HG03280 (cell line): Measurements from ENCODE around the gene PSORS1C2.

Source experiments
- ATAC-seq: cut with Tn5 transposase; IDR thresholded peaks from one replicate; pipeline ENCODE4 v1.9.1; 2021; ENCODE audit warnings: mild to moderate bottlenecking, moderate library complexity; ENCODE audit not compliant: unreplicated experiment

Gene PSORS1C2

GRCh38 chr6:31143148-31143547 lies 4.3 kb upstream of the PSORS1C2 start:
- no peak for ATAC-seq

GRCh38 chr6:31142361-31142761 lies 3.5 kb upstream of the PSORS1C2 start:
- ATAC-seq, result no peak

- no peak for ATAC-seq
Observed at GRCh38 chr6:31140643-31141042, 1.8 kb upstream of the PSORS1C2 start.

GRCh38 chr6:31139599-31139998 lies 733 bp upstream of the PSORS1C2 start:
- ATAC-seq, result no peak

- ATAC-seq, result no peak
Observed at GRCh38 chr6:31135710-31136109, 3.2 kb downstream of the PSORS1C2 start.

GRCh38 chr6:31132806-31133205 lies 6.1 kb downstream of the PSORS1C2 start:
- ATAC-seq, result no peak

GRCh38 chr6:31131595-31131994 lies 7.3 kb downstream of the PSORS1C2 start:
- no peak for ATAC-seq

GRCh38 chr6:31130751-31131150 lies 8.1 kb downstream of the PSORS1C2 start:
- ATAC-seq, result no peak

- ATAC-seq, result no peak
Observed at GRCh38 chr6:31129130-31129529, 9.7 kb downstream of the PSORS1C2 start.

GRCh38 chr6:31128093-31128676 lies 10.7 kb downstream of the PSORS1C2 start:
- no peak for ATAC-seq

- ATAC-seq, result no peak
Observed at GRCh38 chr6:31126396-31127175, 12.3 kb downstream of the PSORS1C2 start.

GRCh38 chr6:31125586-31126363 lies 13.1 kb downstream of the PSORS1C2 start:
- ATAC-seq, result no peak

- no peak for ATAC-seq
Observed at GRCh38 chr6:31125162-31125561, 13.7 kb downstream of the PSORS1C2 start.

GRCh38 chr6:31122791-31123706 lies 15.8 kb downstream of the PSORS1C2 start:
- ATAC-seq, result no peak

GRCh38 chr6:31121131-31121790 lies 17.6 kb downstream of the PSORS1C2 start:
- no peak for ATAC-seq

- ATAC-seq, result no peak
Observed at GRCh38 chr6:31120151-31120915, 18.5 kb downstream of the PSORS1C2 start, which contains the start of gene CDSN. TSS of gene CDSN (minus strand) at chr6:31120446. CDS start at chr6:31120419, 27 bp downstream.

- ATAC-seq, result no peak
Observed at GRCh38 chr6:31118178-31118577, 20.7 kb downstream of the PSORS1C2 start.

- ATAC-seq, result no peak
Observed at GRCh38 chr6:31116661-31117385, 22.0 kb downstream of the PSORS1C2 start.
